HCT116 (cell line): ENCODE results near the gene SOST. TPM values are rescaled to one million over a fixed set of nuclear protein-coding genes. Genes with fewer than 3 reads are reported as not detected.

Experiments
- ATAC-seq: fragments of 200-7000 bp; cut with Tn5 transposase; 2 replicates; pipeline ENCODE4 v1.9.1; 2020; ENCODE audit warnings: mild to moderate bottlenecking, moderate library complexity
- BruUV-seq: library from RNA; stranded (reverse); fragments of 400-500 nt; replicated peaks from 2 replicates; lab custom pipeline; 2021; lab: Mats Ljungman, UMichigan
- CTCF ChIA-PET: fragments of 300-600 bp; sonication (Branson Sonifier 250); formaldehyde crosslinking; loops from one replicate; lab custom pipeline; 2021; ENCODE audit warnings: antibody characterized with exemption; lab: Charles Lee
- POLR2A ChIA-PET: fragments of 300-600, 350-600 bp; sonication (Branson Sonifier 250); formaldehyde crosslinking; loops from one replicate; lab custom pipeline; 2021; ENCODE audit warnings: antibody characterized with exemption; lab: Charles Lee
- RAD21 ChIA-PET, 2 experiments: fragments of 300-600 bp; sonication (Branson Sonifier 250); formaldehyde crosslinking; loops; one replicate each; lab custom pipeline; 2023; ENCODE audit warnings: low total read pairs in 2 of 2; ENCODE audit not compliant: uncharacterized antibody in 2 of 2, unreplicated experiment in 2 of 2, low non-redundant PET in 1 of 2; lab: Charles Lee
- DNase-seq: peaks from one replicate; pipeline ENCODE4 v3.0.0-alpha.2; 2010; ENCODE audit warnings: low read depth, low spot score
- H2AFZ ChIP-seq: fragments of 200-600 bp; shearing (Covaris generic), sonication (generic); 2 replicates; pipeline ENCODE4 v1.6.1; 2017; ENCODE audit warnings: low read depth, mixed run types, mixed read lengths, antibody characterized with exemption, low read length; ENCODE audit not compliant: poor library complexity, severe bottlenecking
- H3K27ac ChIP-seq: 2 replicates; pipeline ENCODE4 v1.5.1; 2012; ENCODE audit warnings: low read depth, low read length
- H3K27me3 ChIP-seq: fragments of 200-600 bp; sonication (generic); 2 replicates; pipeline ENCODE4 v1.6.1; 2016; ENCODE audit warnings: mixed run types, low read length, mixed read lengths; ENCODE audit not compliant: insufficient read depth
- H3K36me3 ChIP-seq, 2 experiments: fragments of 200-500 bp in 1 of 2; fragments of 200-600 bp in 1 of 2; sonication (Bioruptor generic) in 1 of 2; sonication (generic) in 1 of 2; 2 replicates each; pipeline versions ENCODE4 v1.5.1 to v1.6.1; 2014 to 2016; ENCODE audit warnings: low read length in 2 of 2, inconsistent platforms in 1 of 2, mixed read lengths in 1 of 2, mixed run types in 1 of 2; ENCODE audit not compliant: insufficient read depth in 2 of 2, control insufficient read depth in 1 of 2
- H3K4me1 ChIP-seq, 2 experiments: fragments of 200-600 bp in 1 of 2; sonication (generic) in 1 of 2; 2 replicates each; pipeline versions ENCODE4 v1.5.1 to v1.6.1; 2012 to 2017; ENCODE audit warnings: low read length in 2 of 2, inconsistent platforms in 1 of 2, mild to moderate bottlenecking in 1 of 2, mixed read lengths in 1 of 2, mixed run types in 1 of 2, moderate library complexity in 1 of 2; ENCODE audit not compliant: insufficient read depth in 2 of 2, control insufficient read depth in 1 of 2
- H3K4me2 ChIP-seq: fragments of 200-600 bp; sonication (generic); 2 replicates; pipeline ENCODE4 v1.6.1; 2017; ENCODE audit warnings: mixed run types, low read length, mixed read lengths
- H3K4me3 ChIP-seq, 2 experiments: fragments of 200-600 bp in 1 of 2; sonication (generic) in 1 of 2; replicated peaks in 1 of 2; 2 replicates each; pipeline ENCODE4 v1.5.1; 2011 to 2016; ENCODE audit warnings: low read length in 2 of 2, control low read depth in 1 of 2, low read depth in 1 of 2, mild to moderate bottlenecking in 1 of 2, mixed read lengths in 1 of 2, mixed run types in 1 of 2
- H3K79me2 ChIP-seq: fragments of 200-600 bp; sonication (generic); 2 replicates; pipeline ENCODE4 v1.6.1; 2017; ENCODE audit warnings: mild to moderate bottlenecking, mixed run types, low read length, moderate library complexity, mixed read lengths; ENCODE audit not compliant: insufficient read depth
- H3K9ac ChIP-seq: fragments of 200-600 bp; sonication (generic); 2 replicates; pipeline ENCODE4 v1.6.1; 2016; ENCODE audit warnings: low read length, mixed read lengths
- H3K9me2 ChIP-seq: fragments of 200-600 bp; sonication (generic), shearing (Covaris generic); 2 replicates; pipeline ENCODE4 v1.6.1; 2017; ENCODE audit warnings: mixed run types, mild to moderate bottlenecking, moderate library complexity; ENCODE audit not compliant: insufficient read depth
- H3K9me3 ChIP-seq, 2 experiments: fragments of 200-500 bp in 1 of 2; fragments of 200-600 bp in 1 of 2; sonication (Bioruptor generic) in 1 of 2; sonication (generic) in 1 of 2; 2 replicates each; pipeline ENCODE4 v1.6.1; 2014 to 2017; ENCODE audit warnings: low read length in 2 of 2, mixed read lengths in 2 of 2, inconsistent platforms in 1 of 2, low read depth in 1 of 2, mild to moderate bottlenecking in 1 of 2, mixed run types in 1 of 2, moderate library complexity in 1 of 2; ENCODE audit not compliant: control insufficient read depth in 1 of 2, insufficient read depth in 1 of 2
- H4K20me1 ChIP-seq: fragments of 200-600 bp; sonication (generic), shearing (Covaris generic); 2 replicates; pipeline ENCODE4 v1.6.1; 2017; ENCODE audit warnings: mixed run types, mild to moderate bottlenecking, moderate library complexity; ENCODE audit not compliant: insufficient read depth
- ATF3 ChIP-seq: IDR thresholded peaks from 2 replicates; pipeline ENCODE4 v1.6.1; 2012
- CTCF ChIP-seq, 3 experiments: fragments of 200-600 bp in 1 of 3; sonication (generic) in 1 of 3; IDR thresholded peaks in 2 of 3; conservative IDR thresholded peaks in 1 of 3; 2 replicates each; pipeline ENCODE4 v1.5.1; 2012 to 2017; ENCODE audit warnings: low read depth in 2 of 3, low read length in 2 of 3, antibody characterized with exemption in 1 of 3, borderline replicate concordance in 1 of 3, control low read depth in 1 of 3, mild to moderate bottlenecking in 1 of 3, mixed read lengths in 1 of 3, mixed run types in 1 of 3, moderate library complexity in 1 of 3; ENCODE audit not compliant: insufficient read depth in 1 of 3
- EGR1 ChIP-seq: IDR thresholded peaks from 2 replicates; pipeline ENCODE4 v1.6.1; 2012; ENCODE audit warnings: low read depth
- ELF1 ChIP-seq: IDR thresholded peaks from 2 replicates; pipeline ENCODE4 v1.6.1; 2012; ENCODE audit warnings: low read depth, borderline replicate concordance
- EZH2phosphoT487 ChIP-seq: fragments of 200-600 bp; IDR thresholded peaks from 2 replicates; pipeline ENCODE4 v1.6.1; 2018; ENCODE audit warnings: antibody characterized with exemption, borderline replicate concordance
- FOSL1 ChIP-seq: IDR thresholded peaks from 2 replicates; pipeline ENCODE4 v1.6.1; 2012; ENCODE audit warnings: low read depth
- JUND ChIP-seq: IDR thresholded peaks from 2 replicates; pipeline ENCODE4 v1.6.1; 2012
- POLR2A ChIP-seq: IDR thresholded peaks from 2 replicates; pipeline ENCODE4 v1.7.0; 2011; ENCODE audit warnings: borderline replicate concordance; ENCODE audit not compliant: insufficient read depth, insufficient read length; ENCODE audit errors: extremely low read depth
- POLR2AphosphoS5 ChIP-seq: IDR thresholded peaks from 2 replicates; pipeline ENCODE4 v1.6.1; 2011; ENCODE audit warnings: mild to moderate bottlenecking, low read depth, low read length, moderate library complexity
- RAD21 ChIP-seq: IDR thresholded peaks from 2 replicates; pipeline ENCODE4 v1.6.1; 2012; ENCODE audit warnings: low read depth, mild to moderate bottlenecking
- SIN3A ChIP-seq: IDR thresholded peaks from 2 replicates; pipeline ENCODE4 v1.6.1; 2012; ENCODE audit warnings: low read depth
- SP1 ChIP-seq: IDR thresholded peaks from 2 replicates; pipeline ENCODE4 v1.6.1; 2012; ENCODE audit warnings: low read depth
- SRF ChIP-seq: IDR thresholded peaks from 2 replicates; pipeline ENCODE4 v1.6.1; 2012; ENCODE audit warnings: low read depth
- TCF7L2 ChIP-seq: IDR thresholded peaks from 2 replicates; pipeline ENCODE4 v1.7.0; 2011; ENCODE audit warnings: borderline replicate concordance, inconsistent platforms; ENCODE audit not compliant: insufficient read depth, insufficient read length; ENCODE audit errors: extremely low read depth
- YY1 ChIP-seq: IDR thresholded peaks from 2 replicates; pipeline ENCODE4 v1.6.1; 2011; ENCODE audit warnings: low read length, low read depth, moderate library complexity, mild to moderate bottlenecking; ENCODE audit not compliant: insufficient replicate concordance; ENCODE audit errors: extremely low read depth
- ZFX ChIP-seq: fragments of 450-650 bp; IDR thresholded peaks from 2 replicates; pipeline ENCODE4 v1.6.1; 2017
- ZNF274 ChIP-seq: fragments of 200-500 bp; sonication (Bioruptor generic); IDR thresholded peaks from 2 replicates; pipeline ENCODE4 v1.6.1; 2014; ENCODE audit warnings: mild to moderate bottlenecking, low read depth, low read length, inconsistent platforms
- intact Hi-C: fragments of 100-400 bp; cut with micrococcal nuclease; formaldehyde crosslinking; loops from 2 replicates; pipeline ENCODE4 v1.10.0; 2022
- total RNA-seq: library from RNA; stranded (reverse); gene quantifications from one replicate; pipeline ENCODE4 v1.2.1, GENCODE V29; 2021; ENCODE audit not compliant: unreplicated experiment

Gene SOST
- total RNA-seq, 1 experiment from 2014 or later = not detected

DNA sequence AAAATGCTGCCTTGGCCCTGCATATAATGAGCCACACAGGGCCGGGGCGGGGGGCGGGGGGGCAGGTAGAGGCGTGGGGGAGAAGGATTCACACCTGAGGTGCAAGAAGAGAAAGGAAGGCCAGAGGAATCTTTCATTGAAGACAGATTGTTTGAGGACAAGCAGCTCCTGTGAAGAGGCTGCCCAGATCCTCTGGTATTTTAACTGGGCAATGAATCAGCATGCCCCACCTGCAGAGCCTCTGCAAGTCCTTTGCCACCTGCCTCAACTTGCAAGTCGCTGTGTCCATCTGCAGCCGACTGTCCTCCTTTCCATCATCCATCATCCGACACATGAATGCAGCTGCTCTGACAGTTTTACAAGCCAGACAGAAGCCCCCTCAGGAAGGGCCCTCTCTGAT, 1.2 kb upstream of the SOST start:
- ChIA-PET CTCF (interaction anchor here (0.6 to 7.6 kb wide), 3 partner anchors 64 to 183 kb away, joined by 3 to 158 read pairs (median 19); no protein-coding TSS in a partner anchor), POLR2A (no interaction called here), RAD21 (interaction anchor here (0.6 to 2.8 kb wide), 4 partner anchors 64 to 65 kb away, joined by 4 to 15 read pairs (median 8); no protein-coding TSS in a partner anchor)
- no peak for DNase-seq
- Histone ChIP-seq H3K9ac (no peak overlapping the region), H3K27me3 (no peaks in the 10 kb centered on the region), H3K4me3 (no peak overlapping the region), H3K79me2 (no peaks in the 10 kb centered on the region), H3K9me3 (no peaks in the 10 kb centered on the region), H3K27ac (no peak overlapping the region), H3K4me1 (peaks cover 0 to 10% of the 10 kb centered on the region in 2 experiments; a peak in 2 of 4 replicates), H3K4me2 (no peak overlapping the region), H4K20me1 (no peaks in the 10 kb centered on the region), H3K9me2 (no peaks in the 10 kb centered on the region), H2AFZ (no peak overlapping the region), H3K36me3 (no peaks in the 10 kb centered on the region)
- no peak for TF ChIP-seq CTCF (IDR thresholded peaks at IDR 0.05 in 2 of 3, conservative IDR thresholded peaks at IDR 0.05 in 1 of 3; ENCODE audit: borderline replicate concordance in 1 of 3, insufficient read depth in 1 of 3, low read depth in 2 of 3, low read length in 2 of 3)
- intact Hi-C loops = loop anchor here (1.0 kb wide), 2 partner anchors 66 to 184 kb away; no protein-coding TSS in a partner anchor
- no TSS peak for BruUV-seq
- no peak for ATAC-seq

GRCh38 chr17:43758086-43758485, 505 bp downstream of the SOST start:
- Histone ChIP-seq H3K4me2 (no peak overlapping the region), H3K27ac (no peak overlapping the region), H3K4me1 (peaks cover 0 to 16% of the 10 kb centered on the region in 2 experiments; a peak in 2 of 4 replicates), H3K27me3 (no peaks in the 10 kb centered on the region), H3K9me3 (no peaks in the 10 kb centered on the region), H3K4me3 (no peak overlapping the region), H3K79me2 (no peaks in the 10 kb centered on the region), H4K20me1 (no peaks in the 10 kb centered on the region), H3K9ac (no peak overlapping the region), H2AFZ (no peak overlapping the region), H3K36me3 (no peaks in the 10 kb centered on the region), H3K9me2 (no peaks in the 10 kb centered on the region)
- no peak for ATAC-seq
- POLR2A ChIA-PET = no interaction called here
- CTCF ChIA-PET = interaction anchor here (7.6 kb wide), 1 partner anchor 62 kb away, joined by 158 read pairs; no protein-coding TSS in a partner anchor
- TF ChIP-seq ZNF274 (no peak), FOSL1 (no peak), ZFX (no peak), POLR2AphosphoS5 (no peak), SP1 (no peak), ATF3 (no peak), YY1 (no peak), TCF7L2 (no peak), POLR2A (no peak), EZH2phosphoT487 (no peak), RAD21 (no peak), ELF1 (no peak), EGR1 (no peak), SRF (no peak), SIN3A (no peak), JUND (no peak)
- BruUV-seq = no TSS peak
- intact Hi-C loops = no loop called here
- RAD21 ChIA-PET = interaction anchor here (0.6 to 2.8 kb wide), 3 partner anchors 64 to 180 kb away, joined by 3 to 15 read pairs (median 11); no protein-coding TSS in a partner anchor
- no peak for DNase-seq
